Activated T-helper 1 cell treated with anti-CD3 and anti-CD28 coated beads, Interleukin-2, amount 50 U/mL, for 16 hours (primary cell): ENCODE results near the gene ANKRD37.
"Not testable (repeated sequence)": the region's sequence is repeated elsewhere in the genome, so short reads cannot be mapped to it uniquely, and the experiment has no call there.

Source experiments
- DNase-seq, 2 donors: peaks; one replicate each; pipeline ENCODE4 v3.0.0-alpha.2; 2020; ENCODE audit warnings: low read depth in 1 of 2, low spot score in 1 of 2

The ANKRD37 gene

DNA sequence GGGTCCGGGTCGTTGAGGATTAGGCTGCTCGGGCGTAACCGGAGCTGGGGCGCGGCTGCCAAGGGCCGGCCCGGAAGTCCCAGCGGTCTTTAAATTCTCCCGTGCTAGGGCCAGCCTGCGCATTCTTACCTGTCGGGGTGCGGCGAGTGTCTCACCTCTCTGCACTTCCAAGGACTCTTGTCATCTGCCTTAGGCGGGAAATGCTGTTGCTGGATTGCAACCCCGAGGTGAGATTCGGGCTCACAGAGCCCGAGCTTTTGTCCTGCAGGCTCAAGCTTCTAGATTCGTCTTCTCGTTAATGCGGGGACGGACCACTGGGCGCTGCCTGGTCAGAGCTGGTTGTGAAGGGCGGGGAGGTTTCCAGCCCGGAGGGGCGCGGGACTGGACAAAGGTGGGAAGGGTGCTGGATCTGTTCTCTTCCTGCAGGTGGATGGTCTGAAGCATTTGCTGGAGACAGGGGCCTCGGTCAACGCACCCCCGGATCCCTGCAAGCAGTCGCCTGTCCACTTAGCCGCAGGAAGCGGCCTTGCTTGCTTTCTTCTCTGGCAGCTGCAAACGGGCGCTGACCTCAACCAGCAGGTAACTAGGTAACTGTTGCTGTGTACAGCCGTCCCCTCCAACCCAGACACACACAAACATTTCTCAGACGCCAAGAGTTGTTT is at the start of gene ANKRD37:
Gene ANKRD37, plus strand, starts transcription at position 118 of the 662 bp plus-strand sequence. Its CDS starts 83 bp downstream, at position 201.
- DNase-seq, result no peak

GRCh38 chr4:185346975-185347601 is 49.6 kb upstream of the ANKRD37 start:
- DNase-seq, result no peak

DNA sequence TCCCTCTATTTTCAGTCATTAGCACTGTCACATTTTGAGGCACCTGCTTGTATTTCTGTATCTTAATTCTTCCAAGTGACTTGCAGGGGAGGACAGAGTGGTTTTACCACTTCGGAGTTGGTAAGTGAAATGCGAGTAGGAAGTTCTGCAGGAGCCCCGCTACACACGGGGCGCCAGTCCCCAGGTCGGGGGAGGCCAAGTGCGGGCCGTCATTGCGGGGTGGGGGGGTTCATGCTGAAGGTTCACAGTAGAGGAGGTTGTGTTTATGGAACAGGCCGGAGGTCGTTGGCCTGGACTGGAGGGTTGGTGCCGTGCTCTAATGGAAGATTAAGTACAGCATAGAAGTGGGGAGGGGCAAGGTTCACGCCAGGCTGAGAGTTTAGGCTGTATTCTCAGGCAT is 45.0 kb upstream of the ANKRD37 start:
- DNase-seq, result no peak

- no peak for DNase-seq
These were observed 44.4 kb upstream of the ANKRD37 start for GRCh38 chr4:185352202-185352601.

- no peak for DNase-seq
These were observed 43.9 kb upstream of the ANKRD37 start for GRCh38 chr4:185352741-185353140.

- DNase-seq, result no peak
These were observed 39.4 kb upstream of the ANKRD37 start for GRCh38 chr4:185357211-185357610.

DNA sequence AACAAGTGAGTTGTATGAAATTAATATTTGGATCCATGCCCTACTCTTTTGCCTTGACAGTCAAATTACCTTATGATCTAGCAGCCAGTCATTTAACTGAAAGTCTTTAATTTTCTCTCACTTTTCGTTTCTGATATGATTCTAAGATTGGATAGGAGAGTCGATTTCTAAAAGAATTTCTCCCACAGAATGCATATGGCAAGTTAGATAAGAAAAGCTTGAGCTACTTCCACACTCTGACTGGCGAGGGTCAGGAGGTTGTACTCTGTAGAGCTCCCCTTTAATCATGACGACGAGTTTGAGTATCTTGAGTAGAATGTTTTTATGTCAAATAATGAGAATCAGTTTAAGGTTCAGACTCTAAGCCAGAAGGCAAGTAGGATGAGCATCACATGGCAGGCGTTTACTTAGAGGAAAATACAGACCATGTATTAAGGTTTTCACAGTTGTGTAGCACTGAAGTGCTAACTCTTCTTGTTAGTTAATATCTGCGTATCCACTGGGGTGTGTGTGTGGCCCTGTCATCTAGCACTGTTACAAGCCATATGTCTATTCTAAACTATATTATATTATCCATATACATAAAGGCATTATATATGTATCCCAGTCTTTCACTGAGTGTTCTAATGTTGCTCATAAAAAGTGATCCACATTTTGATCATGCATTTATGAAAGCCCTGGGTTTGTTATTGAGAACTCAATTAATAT is 38.8 kb upstream of the ANKRD37 start:
- no peak for DNase-seq

GRCh38 chr4:185358514-185358913 is 38.1 kb upstream of the ANKRD37 start:
- no peak for DNase-seq

GRCh38 chr4:185358959-185359358 is 37.7 kb upstream of the ANKRD37 start:
- no peak for DNase-seq

DNA sequence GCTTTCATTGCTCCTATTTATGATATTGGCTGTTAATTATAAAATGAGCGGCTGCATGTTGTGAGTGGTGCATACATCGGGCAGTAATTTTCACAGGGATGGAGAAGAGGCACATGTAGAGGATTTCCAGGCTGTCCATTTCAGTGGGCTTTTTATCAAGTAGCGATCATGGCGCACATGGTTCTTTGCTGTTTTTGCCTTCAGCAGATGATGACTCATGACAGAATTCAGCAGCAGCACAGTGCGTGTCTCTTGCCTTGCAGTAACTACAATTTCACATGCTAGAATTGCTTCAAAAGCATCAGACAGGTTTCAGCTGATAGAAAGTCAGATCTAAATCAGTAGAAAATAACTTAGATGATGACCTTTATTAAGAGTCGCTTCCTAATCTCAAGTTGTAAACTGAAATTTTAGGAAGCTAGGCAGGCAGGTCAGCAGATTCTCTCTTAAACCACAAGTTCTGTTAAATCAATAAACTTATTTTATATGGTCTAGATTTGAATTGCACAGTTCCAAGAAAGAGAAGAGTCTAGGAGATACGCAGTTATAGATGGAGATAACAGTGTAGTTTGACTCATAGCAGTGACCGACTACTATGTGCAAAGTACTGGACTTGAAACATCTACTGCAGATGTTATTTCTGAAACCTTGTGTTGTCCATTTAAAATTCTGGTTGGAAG is 36.7 kb upstream of the ANKRD37 start:
- DNase-seq, result no peak

DNA sequence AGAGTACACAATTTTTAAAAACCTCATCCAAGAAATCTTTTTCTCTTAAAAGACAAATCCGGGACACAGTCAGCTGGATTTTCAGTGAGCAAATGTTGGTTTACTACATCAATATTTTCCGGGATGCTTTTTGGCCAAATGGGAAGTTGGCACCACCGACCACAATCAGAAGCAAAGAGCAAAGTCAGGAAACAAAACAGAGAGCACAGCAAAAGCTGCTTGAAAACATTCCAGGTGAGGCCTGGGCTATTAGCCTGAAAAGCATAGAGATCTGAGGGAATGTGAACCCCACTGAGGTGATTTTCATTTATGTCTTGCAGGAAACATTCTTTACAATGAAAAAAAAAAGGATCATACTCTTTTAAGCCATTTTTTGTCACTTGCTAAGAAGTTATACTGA is 34.8 kb upstream of the ANKRD37 start:
- no peak for DNase-seq

- not testable (repeated sequence) for DNase-seq
These were observed 34.1 kb upstream of the ANKRD37 start for GRCh38 chr4:185362570-185362969.

DNA sequence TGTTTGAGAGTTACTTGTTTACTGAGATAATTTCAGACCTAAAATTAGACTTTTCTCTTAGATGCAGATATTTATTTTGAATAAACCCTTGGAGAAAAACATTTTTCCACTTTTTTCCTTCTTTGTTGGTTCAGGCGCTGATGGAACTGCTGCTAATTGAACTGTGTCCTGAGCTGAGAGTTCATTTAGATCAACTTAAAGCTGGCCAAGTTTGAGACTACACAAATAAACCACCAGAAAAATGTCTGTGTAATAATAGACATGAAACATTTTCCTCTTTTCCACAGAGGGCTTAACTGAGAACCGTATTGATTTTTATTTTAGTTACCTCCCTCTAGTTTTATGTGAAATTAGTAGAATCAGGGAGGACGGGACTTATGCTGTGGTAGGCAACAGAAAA is 33.4 kb upstream of the ANKRD37 start:
- DNase-seq, result no peak

DNA sequence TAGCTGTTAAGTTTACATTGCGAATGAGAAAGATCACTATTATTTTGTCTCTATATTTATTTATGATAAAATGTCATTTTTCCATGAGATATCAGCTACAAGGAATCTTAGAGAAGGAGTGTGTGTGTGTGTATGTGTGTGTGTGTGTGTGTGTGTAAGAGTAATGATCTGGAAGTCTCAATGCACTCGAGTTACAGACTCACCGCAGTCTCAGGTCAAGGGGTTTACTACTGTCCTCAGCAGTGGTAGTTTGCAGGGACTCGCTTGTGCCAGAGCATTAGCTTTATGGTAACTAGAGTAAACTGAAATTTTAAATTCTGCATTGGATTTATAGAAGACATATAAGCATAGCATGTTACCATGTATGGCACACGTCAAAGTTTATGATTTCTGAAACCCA is 31.8 kb upstream of the ANKRD37 start:
- DNase-seq, result no peak

GRCh38 chr4:185369731-185370130 is 26.9 kb upstream of the ANKRD37 start:
- no peak for DNase-seq

GRCh38 chr4:185370268-185370949 is 26.2 kb upstream of the ANKRD37 start:
- no peak for DNase-seq

DNA sequence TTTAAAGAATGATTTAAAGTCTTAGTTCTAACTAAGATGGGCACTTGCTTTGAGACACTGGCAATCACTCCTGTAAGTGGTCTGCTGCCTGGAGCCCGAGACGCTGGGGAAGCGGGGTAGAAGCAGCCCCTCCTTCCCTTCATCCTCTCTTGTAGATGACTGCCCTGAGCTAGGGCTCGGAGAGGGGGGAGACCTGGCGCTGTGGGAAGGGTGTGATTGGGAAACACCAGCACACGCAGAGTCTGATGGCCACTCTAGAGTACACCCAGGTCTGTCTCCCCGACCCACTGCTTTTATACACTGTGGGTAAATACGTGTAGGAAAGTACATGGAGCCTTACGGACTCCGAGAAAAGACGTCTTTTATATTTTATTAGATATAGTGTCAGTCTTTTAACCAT is 24.9 kb upstream of the ANKRD37 start:
- DNase-seq, result no peak

GRCh38 chr4:185374027-185374426 is 22.6 kb upstream of the ANKRD37 start:
- no peak for DNase-seq

DNA sequence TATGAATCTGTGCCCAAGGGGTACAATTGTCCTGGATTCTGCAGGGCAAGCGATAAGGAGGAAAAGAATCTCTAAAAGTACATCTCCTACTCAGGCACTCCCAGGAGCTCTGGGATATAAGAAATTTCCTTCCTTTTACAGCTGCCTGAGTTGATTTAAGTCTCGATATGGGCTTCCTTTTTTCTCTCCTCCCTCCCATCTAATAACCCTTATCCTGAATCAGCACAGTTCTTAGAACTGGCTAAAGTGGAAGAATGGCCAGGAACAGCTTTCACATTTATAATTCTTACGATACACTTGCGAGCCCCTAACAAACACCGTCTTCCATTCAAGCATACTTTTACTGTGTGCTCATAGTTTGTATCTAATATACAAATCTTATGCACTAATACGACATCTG is 22.1 kb upstream of the ANKRD37 start:
- no peak for DNase-seq

- no peak for DNase-seq
These were observed 18.4 kb upstream of the ANKRD37 start for GRCh38 chr4:185378264-185378663.
